Peyer's patch (tissue), 4 donors: Measurements from ENCODE around the gene PPDPF.

ENCODE experiments used
- CTCF ChIP-seq, 6 experiments: fragments of 450-650 bp in 4 of 6; fragments of 200-600 bp in 2 of 6; sonication (generic) in 1 of 6; IDR thresholded peaks; one replicate each; pipeline ENCODE4 v1.5.1; 2017 to 2019; ENCODE audit warnings: antibody characterized with exemption in 6 of 6, mild to moderate bottlenecking in 3 of 6, moderate library complexity in 1 of 6
- POLR2A ChIP-seq, 2 donors: fragments of 450-650 bp; IDR thresholded peaks; one replicate each; pipeline ENCODE4 v1.5.1; 2017; ENCODE audit warnings: antibody characterized with exemption in 2 of 2, mild to moderate bottlenecking in 2 of 2, moderate library complexity in 2 of 2

DNA sequence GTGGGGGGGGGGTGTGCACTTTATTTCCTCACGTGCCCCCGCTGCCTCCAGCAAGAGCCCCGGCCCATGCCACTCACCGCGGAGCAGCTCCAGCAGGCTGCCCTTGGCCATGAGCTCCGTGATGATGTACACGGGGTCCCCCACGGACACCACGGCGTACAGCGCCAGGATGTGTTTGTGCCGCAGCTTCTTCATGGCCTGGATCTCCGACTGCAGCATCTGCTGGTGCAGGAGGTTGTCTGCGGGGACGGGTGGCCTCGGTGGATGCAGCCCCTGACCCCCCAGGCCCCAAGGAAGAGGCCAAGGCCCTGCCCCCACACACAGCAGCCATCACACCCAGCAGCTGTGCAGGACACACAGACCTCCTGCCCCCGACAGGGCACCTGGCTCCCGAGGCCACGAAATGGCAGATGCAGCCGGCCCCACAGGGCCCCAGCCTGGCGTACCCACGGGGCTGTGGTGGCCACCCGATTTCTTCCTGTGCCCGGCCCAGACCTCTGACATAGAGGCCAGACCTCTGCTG, 11.9 kb downstream of the PPDPF start:
- no peak for TF ChIP-seq CTCF (IDR thresholded peaks at IDR 0.05)
- no peak for TF ChIP-seq POLR2A (IDR thresholded peaks at IDR 0.05)
